PC-3 (cell line): ENCODE measurements around the gene MYO3A.

ENCODE experiments used
- CTCF ChIP-seq: fragments of 300-600 bp; sonication (generic); conservative IDR thresholded peaks from 2 replicates; pipeline ENCODE4 v1.5.1; 2017; ENCODE audit warnings: antibody characterized with exemption, low read depth, mild to moderate bottlenecking, low read length
- EZH2 ChIP-seq: fragments of 300-600 bp; sonication (generic); IDR thresholded peaks from one replicate; pipeline ENCODE4 v1.6.1; 2017; ENCODE audit warnings: antibody characterized with exemption, mild to moderate bottlenecking, low read length; ENCODE audit not compliant: unreplicated experiment

GRCh38 chr10:26169466-26169865 lies 235.4 kb downstream of the MYO3A start:
- TF ChIP-seq CTCF (no peak), EZH2 (no peak)
